ENCODE measurements around the gene AGAP1. TPM values are rescaled to one million over a fixed set of nuclear protein-coding genes. Genes with fewer than 3 reads are reported as not detected.

The AGAP1 gene
- total RNA-seq, 2 donors from 2014 or later = 19.1 to 20.8 TPM

DNA sequence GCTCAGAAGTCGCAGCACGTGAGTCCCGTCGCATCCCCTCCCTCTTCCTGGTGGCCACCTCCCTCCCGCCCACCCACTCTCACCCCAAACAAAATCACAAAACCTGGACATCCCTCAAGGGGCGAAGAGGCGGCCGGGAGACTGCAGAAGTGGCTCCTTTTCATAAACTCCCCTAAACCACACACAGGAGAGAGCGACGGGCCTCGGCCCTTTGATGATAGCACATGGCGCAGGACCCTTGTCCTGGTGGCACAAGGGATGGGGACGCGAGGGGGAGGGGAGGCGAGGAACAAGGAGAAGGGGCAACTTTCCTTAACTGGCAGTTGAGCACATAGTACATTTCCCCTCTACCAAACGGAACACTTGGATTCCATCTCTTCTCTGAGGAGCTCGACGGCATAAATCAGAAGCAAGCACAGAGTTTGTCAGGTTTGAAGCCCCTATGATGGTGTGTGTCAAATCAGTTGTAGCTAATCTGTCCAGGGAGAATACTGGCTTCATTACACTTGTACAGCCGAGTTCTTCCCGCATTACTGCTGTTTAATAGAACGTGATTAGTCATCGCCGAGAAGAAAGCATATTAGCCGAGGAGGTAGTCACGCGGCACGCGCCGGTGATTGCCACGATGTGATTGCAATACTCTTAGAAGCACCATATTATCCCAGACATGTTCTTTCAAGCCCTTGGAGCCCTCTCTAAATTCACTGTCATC is 630.5 kb downstream of the AGAP1 start:
- Histone ChIP-seq H3K4me1 (ENCODE audit: control insufficient read depth in 1 of 2, low read depth in 2 of 2) (no peaks in the 10 kb centered on the region), H3K4me3 (no peak overlapping the region), H3K27me3 (replicated peaks; ENCODE audit: insufficient read depth) (no peaks in the 10 kb centered on the region), H3K27ac (no peak overlapping the region), H3K36me3 (no peaks in the 10 kb centered on the region), H3K9me3 (no peaks in the 10 kb centered on the region)
- no peak for ATAC-seq (ENCODE audit: insufficient number of reproducible peaks, low FRiP score, low read depth)
- no peak for DNase-seq (ENCODE audit: low spot score)
- no peak for TF ChIP-seq CTCF (IDR thresholded peaks at IDR 0.05)

DNA sequence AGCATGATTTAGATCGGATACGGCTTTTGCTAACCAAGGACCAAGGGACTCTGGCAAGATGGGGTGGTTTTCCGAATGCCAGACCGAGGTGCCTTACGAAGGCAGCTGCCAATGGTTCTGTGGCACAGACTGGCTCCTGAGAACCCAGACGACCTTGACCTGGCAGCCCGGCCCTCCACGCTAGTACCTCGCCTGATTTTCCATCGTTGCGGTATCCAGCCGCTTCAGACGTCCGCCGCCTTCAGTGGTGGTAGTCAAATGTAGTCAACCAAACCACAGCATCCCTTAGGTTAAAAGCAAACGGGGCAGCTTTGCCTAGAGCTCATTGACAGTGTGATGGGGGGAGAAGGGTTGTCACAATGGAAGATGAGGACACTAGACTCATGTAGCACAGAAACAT is 631.7 kb downstream of the AGAP1 start:
- Histone ChIP-seq H3K36me3 (no peaks in the 10 kb centered on the region), H3K4me3 (no peak overlapping the region)
- no peak for ATAC-seq (ENCODE audit: insufficient number of reproducible peaks, low FRiP score, low read depth)

GRCh38 chr2:236127010-236127409 is 633.2 kb downstream of the AGAP1 start:
- ATAC-seq (ENCODE audit: insufficient number of reproducible peaks, low FRiP score, low read depth) (no peak), DNase-seq (ENCODE audit: low spot score) (no peak)
- Histone ChIP-seq H3K36me3 (no peaks in the 10 kb centered on the region), H3K4me1 (ENCODE audit: control insufficient read depth in 1 of 2, low read depth in 2 of 2) (no peaks in the 10 kb centered on the region), H3K4me3 (no peak overlapping the region), H3K27ac (no peak overlapping the region), H3K27me3 (replicated peaks; ENCODE audit: insufficient read depth) (no peaks in the 10 kb centered on the region), H3K9me3 (no peaks in the 10 kb centered on the region)
- TF ChIP-seq CTCF (IDR thresholded peaks at IDR 0.05) = no peak

More for the DNA sequence above, 631.7 kb downstream of the AGAP1 start:
- no peak for DNase-seq (ENCODE audit: low spot score)
- Histone ChIP-seq H3K27me3 (replicated peaks; ENCODE audit: insufficient read depth) (no peaks in the 10 kb centered on the region), H3K9me3 (no peaks in the 10 kb centered on the region), H3K4me1 (ENCODE audit: control insufficient read depth in 1 of 2, low read depth in 2 of 2) (no peaks in the 10 kb centered on the region), H3K27ac (no peak overlapping the region)
- TF ChIP-seq CTCF (IDR thresholded peaks at IDR 0.05) = no peak

DNA sequence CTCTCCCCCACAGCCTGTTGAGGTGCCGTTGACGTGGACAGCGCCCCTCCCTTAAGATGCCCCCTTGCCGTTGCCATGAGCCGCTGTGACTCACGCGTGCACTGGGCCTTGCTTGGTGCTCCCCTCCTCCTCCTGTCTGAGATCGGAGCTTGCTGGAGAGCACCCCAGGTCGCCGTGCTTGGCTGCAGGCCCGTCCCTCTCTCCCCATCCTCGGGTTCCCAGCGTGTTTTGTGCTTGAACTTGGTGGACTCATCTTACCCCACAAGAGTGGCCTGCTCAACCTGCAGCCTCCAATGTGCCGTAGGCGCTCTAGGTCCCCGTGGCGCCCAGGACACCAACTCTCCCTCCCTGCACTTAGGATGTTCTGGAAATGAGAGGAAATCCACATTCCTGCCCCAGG is 634.5 kb downstream of the AGAP1 start:
- ATAC-seq (ENCODE audit: insufficient number of reproducible peaks, low FRiP score, low read depth) = no peak
- no peaks in the 10 kb centered on the region for H3K4me1 ChIP-seq (ENCODE audit: control insufficient read depth in 1 of 2, low read depth in 2 of 2)
- H3K27ac ChIP-seq = no peak overlapping the region
- no peak overlapping the region for H3K4me3 ChIP-seq
- DNase-seq (ENCODE audit: low spot score) = no peak
- no peak for TF ChIP-seq CTCF (IDR thresholded peaks at IDR 0.05)
- H3K36me3 ChIP-seq = no peaks in the 10 kb centered on the region
- no peaks in the 10 kb centered on the region for H3K27me3 ChIP-seq (replicated peaks; ENCODE audit: insufficient read depth)
- no peaks in the 10 kb centered on the region for H3K9me3 ChIP-seq

DNA sequence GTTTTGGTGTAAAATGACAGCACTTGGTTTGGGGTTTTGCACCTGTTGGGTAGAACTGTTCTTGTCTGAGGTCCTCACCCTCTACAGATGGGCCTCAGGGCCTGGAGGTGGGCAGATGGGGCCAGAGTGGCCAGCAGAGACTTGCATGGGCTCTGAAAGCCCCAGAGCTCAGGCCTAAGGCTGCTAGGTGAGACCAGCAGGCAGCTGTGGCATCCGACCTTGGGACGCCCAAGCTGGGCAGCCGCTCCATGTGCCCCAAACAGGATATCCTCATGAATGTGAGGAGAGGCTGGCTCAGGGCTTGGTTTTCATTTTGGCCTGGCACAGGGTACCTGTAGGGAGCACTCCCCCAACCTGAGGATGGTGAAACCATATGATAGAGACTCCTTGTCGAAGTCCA is 636.1 kb downstream of the AGAP1 start:
- DNase-seq (ENCODE audit: low spot score) = no peak
- TF ChIP-seq CTCF (IDR thresholded peaks at IDR 0.05) = no peak
- Histone ChIP-seq H3K4me1 (ENCODE audit: control insufficient read depth in 1 of 2, low read depth in 2 of 2) (no peaks in the 10 kb centered on the region), H3K36me3 (no peaks in the 10 kb centered on the region), H3K4me3 (no peak overlapping the region), H3K9me3 (no peaks in the 10 kb centered on the region), H3K27ac (no peak overlapping the region), H3K27me3 (replicated peaks; ENCODE audit: insufficient read depth) (no peaks in the 10 kb centered on the region)
- no peak for ATAC-seq (ENCODE audit: insufficient number of reproducible peaks, low FRiP score, low read depth)

Data from thoracic aorta (tissue), 2 donors.